ENCODE results near the gene RAB5A.
"Not testable (repeated sequence)": the region's sequence is repeated elsewhere in the genome, so short reads cannot be mapped to it uniquely, and the experiment has no call there.

Gene RAB5A, protein sequence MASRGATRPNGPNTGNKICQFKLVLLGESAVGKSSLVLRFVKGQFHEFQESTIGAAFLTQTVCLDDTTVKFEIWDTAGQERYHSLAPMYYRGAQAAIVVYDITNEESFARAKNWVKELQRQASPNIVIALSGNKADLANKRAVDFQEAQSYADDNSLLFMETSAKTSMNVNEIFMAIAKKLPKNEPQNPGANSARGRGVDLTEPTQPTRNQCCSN

DNA sequence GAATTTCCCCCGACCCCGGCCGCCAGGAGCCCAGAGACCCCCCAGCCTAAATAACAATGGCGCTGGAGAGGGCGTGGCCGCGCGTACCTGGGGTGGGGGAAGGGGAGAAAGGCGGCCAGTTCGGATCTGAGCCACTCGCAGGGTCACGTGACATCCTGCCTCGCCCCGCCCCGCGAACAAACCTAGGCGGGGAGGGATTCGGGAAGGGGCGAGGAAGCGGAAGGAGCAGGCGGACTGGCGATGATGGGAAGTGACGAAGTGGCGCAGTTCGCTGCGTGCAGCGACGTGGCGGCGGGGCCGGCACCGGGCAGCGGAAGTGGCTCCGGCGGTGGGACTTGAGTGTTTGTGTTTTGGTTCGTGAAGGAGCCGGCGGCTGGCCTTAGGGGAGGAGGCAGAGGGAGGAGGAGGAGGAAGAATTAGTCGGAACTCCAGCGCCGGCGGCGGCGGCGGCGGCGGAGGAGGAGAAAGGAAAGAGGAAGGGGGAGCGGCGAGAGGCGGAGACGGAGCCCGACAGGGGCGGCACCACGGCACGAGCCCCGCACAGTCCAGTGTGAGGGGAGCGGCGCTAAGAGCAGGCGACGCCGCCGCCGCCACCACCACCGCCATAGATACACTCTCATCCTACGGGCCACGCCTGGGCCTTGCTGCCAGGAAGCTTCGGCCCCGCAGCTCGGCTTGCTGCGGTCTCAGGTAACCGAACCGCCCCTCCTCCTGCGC is at the start of gene RAB5A:
Gene RAB5A, plus strand, starts transcription at position 266 of the 717 bp plus-strand sequence. CDS start 3,802 bp downstream, outside the sequence.
- DNase-seq (ENCODE audit: low read depth), result peak; percentile 97

DNA sequence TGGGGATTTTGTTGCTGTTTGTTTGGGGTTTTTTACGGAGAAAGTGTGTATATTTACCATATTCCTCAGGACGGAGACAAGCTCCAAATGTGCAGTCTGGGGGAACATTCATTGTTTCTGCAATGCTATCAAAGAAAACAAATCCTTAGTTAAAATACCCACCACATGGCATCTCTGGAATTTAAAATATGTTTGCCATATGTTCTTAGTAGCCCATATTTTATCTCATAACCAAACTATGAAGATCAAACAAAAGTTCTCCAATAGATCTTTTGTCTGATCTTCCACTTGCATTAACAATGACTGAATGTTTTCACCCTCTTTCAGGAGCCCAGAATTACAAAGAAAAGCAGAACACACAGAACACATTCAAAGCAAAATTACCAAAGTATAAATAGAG is 48.2 kb upstream of the RAB5A start:
- peak; percentile 30 for DNase-seq (ENCODE audit: low read depth)

DNA sequence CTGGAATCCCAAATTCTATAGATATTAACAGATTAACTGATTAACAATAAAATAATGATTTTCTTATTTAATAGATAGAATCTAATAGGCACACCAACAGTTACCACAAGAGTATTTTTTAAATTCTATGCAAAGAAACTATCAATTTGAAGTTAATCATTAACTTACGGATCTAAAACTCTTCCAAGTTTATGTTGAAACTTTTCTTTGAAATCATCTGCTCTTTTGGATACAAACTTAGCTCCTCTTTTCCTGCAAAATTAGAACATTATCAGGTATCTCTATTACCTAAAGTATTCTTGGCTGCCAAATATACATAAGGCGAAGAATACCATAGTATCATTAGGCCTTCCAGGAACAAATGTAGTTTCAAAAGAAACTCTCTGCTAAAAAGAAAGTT is 47.6 kb upstream of the RAB5A start:
- DNase-seq (ENCODE audit: low read depth), result no peak

DNA sequence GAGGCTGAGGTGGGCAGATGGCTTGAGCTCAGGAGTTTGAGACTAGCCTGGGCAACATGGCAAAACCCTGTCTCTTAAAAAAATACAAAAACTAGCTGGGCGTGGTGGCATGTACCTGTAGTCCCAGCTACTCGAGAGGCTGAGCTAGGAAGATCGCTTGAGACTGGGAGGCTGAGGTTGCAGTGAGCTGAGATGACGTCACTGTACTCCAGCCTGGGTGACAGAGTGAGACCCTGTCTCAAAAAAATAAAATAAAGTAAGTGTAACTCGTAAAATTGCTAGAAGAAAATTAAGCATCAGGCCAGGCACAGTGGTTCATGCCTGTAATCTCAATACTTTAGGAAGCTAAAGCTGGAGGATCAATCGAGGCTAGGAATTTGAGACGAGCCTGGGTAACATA is 47.1 kb upstream of the RAB5A start:
- not testable (repeated sequence) for DNase-seq (ENCODE audit: low read depth)

DNA sequence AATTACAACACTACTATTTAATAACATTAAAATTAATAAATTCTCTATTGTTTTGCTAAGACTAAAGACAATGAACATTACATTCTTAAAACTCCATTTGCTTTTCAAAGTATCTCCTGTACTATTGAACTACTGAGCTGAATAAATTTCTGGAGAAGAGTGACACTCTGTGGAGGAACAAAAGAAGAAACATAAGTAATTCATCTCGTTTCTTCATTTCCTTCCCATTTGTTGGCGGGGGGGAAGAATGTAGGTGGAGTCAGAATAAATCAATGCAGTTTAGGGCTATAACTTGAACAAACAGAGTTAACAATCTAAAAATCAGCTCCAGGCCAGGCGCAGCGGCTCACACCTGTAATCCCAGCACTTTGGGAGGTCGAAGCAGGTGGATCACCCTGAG is 45.6 kb upstream of the RAB5A start:
- peak; percentile 15 for DNase-seq (ENCODE audit: low read depth)

DNA sequence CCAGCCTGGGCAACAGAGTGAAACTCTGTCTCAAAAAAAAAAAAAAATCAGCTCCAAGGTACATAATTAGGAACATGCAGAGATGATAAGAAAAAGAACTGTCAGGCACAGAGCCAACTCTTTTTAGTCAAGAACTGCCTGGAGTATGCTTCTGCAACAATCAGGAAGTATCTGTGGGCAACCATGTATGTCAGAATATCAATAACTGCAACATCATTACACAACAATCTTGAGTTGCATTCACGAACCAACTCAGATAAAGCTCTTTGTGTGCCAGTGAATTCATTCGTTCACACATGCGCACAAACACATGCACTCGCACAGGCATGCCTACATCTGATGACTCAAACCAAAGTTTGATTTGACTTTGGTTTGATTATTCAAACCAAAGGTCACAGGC is 45.0 kb upstream of the RAB5A start:
- no peak for DNase-seq (ENCODE audit: low read depth)

DNA sequence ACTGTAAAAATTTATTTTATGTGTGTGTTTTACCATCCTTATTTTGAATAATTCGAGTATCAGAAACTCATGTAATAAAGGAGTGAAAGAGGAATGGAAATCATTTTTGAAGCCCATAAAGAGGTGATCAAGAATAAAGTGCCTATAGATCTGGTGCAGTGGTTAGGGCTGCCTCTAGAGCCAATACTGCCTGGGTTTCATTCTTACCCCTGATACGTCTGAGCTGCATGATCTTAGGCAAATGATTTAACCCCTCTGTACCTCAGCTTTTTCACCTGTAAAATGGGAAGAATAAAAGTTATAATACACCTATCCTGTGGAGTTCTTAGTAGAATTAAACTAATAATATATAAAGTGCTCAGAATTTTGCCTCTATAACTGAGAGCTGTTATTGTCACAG is 43.2 kb upstream of the RAB5A start:
- no peak for DNase-seq (ENCODE audit: low read depth)

DNA sequence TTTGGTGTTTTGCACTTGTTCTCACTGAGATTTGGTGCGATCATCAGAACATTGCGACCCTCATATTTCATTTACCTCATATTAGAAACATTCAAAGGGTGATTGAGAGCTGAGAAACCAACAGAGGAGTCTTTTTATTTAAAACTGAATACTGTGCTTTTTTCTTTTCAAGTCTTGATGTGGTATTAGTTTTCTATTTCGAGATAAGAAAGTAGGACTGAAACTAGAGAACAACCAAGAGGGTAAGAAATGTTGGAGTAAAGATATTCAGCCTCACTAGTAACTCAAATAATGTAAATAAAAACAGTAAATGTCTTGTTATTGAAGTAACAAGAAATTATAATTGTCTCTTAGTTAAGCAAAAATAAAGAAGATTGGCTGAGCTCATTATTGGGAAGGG is 39.4 kb upstream of the RAB5A start:
- no peak for DNase-seq (ENCODE audit: low read depth)

DNA sequence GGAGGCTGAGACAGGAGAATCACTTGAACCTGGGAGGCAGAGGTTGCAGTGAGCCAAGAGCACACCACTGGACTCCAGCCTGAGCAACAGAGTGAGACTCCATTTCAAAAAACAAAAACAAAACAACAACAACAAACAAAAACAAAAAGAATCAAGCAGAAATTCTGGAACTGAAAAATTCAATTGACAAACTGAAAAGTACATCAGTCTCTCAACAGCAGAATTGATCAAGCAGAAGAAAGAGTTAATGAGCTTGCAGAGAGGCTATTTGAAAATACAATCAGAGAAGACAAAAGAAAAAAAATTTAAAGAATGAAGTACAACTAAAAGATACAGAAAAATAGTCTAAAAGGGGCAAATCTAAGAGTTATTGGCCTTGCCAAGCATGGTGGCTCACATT is 35.4 kb upstream of the RAB5A start:
- no peak for DNase-seq (ENCODE audit: low read depth)

DNA sequence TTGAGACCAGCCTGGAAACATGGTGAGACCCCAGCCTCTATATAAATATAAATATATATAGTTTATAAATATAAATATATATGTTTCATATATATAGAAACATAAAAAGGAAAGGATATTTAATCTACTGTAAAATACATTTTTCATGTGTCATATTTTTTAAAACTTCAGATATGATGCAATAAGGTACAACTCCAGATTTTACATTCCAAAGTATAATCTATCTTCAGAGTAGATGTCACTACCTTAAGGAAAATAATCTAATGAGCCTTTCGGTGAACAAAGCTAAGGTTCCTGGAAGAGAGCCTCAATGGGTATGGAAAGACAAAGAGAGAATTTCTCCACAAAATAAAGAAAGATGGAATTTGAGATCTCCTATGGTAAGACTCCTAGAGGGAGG is 29.7 kb upstream of the RAB5A start:
- DNase-seq (ENCODE audit: low read depth), result no peak

DNA sequence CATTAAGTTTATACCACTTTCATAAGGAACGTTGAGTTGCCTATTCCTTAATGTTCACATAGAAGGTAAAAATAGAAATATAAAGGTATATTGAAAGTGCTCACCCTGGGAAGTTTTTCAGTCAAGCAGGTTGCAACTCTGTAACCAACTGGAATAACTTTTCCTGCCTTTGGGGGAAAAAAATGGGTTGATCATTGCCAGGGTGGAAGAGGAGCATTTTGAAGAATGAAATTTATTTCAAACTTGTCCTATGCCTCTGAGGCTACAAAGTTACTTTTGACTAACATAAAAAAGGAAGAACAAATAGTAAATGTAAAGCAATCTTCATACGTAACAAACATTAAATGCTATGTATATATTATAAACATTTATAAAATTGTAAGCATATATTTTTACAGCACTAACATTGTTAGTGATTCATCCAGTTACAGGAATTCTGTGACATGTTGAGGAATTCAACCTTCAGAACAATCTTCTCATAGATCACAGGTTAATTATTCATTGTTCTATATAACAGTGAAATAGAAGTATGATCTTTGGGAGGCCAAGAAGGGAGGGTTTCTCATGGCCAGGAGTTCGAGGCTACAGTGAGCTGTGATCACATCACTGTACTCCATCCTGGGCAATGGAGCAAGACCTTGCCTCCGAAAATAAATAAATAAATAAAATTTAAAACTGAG is 26.4 kb upstream of the RAB5A start:
- no peak for DNase-seq (ENCODE audit: low read depth)

DNA sequence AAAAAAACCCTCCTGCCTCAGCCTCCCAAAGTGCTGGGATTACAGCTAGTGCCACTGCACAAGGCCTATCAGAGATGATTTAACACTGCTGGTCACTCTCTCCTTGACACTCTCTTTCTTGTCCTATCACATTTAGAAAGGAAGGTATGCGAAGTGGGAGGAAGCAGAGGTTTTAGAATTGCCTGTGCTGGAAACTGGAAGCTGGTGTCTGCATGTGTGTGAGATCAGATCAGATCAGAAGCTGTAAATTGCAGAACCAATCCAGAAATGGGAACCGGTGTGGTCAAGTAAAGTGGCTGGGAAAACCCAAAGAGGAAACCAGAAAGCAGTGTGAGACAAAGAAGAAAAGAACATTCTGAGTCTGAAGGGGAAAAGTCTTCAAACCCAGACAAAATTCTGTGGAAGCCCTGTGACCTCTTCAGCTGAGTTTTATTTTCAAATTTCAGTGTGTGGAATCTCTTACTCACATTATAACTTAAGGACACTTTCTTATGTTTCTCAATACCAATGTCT is 15.7 kb upstream of the RAB5A start:
- DNase-seq (ENCODE audit: low read depth), result no peak

DNA sequence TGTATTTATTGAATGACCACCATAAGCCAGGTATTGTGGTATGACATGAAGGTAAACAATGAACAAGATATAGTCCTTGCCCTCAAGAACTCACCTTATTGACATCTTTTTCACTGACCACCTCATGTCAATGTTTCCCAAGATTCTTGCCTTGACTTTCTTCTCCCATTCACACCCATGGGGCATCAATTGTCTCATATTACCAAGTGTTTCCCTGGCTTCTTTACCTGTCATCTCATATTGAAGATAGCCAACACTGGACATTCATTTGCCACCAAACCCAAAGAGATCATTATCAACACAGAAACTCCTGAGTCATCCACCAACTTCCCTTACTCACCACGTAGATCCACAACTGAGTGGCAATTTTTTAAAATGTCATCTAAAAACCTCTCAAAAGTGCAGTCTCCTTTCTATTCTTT is 15.1 kb upstream of the RAB5A start:
- peak; percentile 57 for DNase-seq (ENCODE audit: low read depth)

DNA sequence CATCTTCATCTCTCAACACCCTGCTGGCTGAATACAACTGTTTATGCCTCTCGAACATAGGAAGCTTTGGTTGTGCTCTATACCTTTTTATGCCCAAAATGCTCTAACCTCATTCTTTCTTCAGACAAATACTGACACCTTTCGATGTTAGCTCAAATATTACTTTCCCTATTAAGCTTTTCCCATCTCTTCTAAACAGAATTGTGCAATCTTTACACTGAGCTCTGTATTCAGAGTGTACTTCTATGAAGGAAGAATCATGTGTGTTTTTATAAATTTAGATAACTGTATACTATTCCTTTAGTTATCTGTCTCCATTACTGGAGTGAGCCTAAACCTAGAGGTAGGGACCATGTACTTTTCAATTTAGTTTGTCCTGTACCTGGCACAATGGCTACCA is 14.5 kb upstream of the RAB5A start:
- DNase-seq (ENCODE audit: low read depth), result no peak

DNA sequence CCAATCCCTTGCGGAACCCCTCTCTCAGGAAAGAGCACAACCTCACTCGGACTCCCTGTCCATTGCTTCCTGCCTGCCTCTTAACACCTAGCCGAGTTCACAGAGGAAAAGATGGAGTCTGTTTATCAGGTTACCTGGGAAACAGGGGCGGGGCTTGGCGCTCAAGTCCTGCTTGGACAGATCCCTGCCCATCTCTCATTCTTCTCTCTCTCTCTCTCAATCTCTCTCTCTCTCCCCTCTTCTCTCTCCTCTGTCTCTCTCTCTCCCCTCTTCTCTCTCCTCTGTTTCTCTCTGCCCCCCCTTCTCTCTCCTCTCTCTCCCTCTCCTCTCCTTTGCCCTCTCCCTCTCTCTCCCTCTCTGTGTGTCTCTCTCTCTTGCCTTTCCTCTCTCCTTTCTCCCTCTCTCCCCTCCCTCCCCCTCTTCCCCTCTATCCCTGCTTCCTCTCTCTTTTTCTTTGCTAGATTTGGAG is 12.8 kb upstream of the RAB5A start, which contains the start of gene EFHB:
Gene EFHB, minus strand, starts transcription at position 120 of the 469 bp plus-strand sequence. CDS start 199 bp downstream, outside the sequence.
- DNase-seq (ENCODE audit: low read depth), result peak; percentile 32

DNA sequence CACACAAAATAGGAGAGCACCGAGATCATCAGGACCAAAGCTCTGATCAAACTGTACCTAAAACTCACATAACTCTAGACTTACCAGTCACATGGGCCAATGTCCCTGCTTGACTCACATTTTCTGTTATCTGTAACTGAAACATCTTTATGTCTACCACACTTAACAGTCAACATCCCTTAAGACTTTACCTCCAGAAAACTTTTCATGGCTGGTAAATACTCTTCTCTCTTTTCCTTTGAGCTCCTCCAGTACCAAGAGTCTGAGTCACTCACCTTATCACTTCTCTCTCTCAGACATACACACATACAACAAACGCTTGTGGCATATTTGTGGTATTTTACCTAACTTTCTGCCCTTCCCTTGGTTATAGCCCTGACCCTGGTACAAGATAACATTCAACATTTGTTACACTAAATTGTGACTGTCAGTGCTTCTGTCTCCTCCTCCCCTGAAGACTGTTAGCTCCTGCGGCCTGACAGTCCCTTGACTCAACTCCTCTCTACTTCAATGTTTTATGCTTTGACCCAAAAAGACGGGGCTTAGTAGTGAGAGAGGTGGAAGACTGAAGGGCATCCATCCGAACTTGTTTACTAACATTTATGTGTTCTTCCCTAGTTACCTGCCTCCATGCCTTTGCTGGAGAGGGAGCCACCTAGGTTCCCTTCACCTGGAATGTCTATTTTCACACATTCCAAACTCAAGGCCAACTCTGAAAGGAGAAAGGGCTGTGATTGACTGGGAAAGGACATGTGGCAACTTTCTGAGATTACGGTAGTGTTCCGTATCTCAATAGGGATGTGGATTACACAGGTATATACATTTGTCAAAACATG is 9.2 kb upstream of the RAB5A start:
- DNase-seq (ENCODE audit: low read depth), result peak; percentile 6

DNA sequence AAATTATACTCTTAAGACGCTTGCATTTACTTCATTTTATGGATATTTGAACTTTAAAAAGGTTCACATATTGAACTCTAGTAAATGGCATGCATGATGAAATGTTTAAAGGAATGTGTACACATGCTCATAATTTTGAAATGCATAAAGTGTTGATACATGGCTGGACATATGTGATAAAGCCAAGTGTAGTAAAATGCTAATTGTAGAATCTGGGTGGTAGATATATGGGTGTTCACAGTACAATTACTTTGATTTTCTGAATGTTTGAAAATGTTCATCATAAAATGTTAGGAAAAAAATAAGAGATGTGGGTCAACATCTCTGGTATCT is 8.6 kb upstream of the RAB5A start:
- no peak for DNase-seq (ENCODE audit: low read depth)

DNA sequence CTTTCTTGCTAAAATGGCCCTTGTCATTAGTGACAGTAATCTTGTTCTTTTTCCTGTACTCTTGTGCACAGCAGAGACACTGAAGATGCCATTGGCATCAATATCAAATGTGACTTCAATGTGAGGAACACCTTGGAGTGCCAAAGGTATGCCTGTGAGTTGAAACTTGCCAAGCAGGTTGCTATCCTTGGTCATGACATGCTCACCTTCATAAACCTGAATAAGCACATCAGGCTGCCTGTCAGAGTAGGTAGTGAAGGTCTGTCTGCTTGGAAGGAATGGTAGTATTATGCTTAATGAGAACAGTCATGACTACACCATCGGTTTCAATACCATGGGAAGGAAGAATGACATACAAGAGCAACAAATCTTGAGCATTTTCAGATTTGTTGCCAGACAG is 6.3 kb upstream of the RAB5A start:
- no peak for DNase-seq (ENCODE audit: low read depth)

DNA sequence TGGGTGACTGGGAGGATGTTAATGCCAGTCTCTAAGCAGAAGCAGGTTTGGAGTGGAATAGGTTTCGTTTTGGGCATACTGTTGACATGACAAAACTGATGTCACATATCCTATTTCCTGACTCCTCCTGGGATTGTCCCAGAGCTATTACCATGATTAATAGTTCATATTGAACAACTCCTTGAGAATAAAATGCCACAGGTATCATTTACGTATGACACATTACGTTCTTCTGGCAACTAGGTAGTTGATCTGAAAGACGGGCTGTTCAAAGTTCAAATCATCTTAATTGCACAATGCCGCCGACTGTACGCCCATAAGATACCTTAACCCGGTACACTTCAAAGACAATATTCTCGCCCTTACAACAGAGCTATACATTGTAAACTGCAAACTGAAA is 1.4 kb upstream of the RAB5A start:
- DNase-seq (ENCODE audit: low read depth), result no peak

DNA sequence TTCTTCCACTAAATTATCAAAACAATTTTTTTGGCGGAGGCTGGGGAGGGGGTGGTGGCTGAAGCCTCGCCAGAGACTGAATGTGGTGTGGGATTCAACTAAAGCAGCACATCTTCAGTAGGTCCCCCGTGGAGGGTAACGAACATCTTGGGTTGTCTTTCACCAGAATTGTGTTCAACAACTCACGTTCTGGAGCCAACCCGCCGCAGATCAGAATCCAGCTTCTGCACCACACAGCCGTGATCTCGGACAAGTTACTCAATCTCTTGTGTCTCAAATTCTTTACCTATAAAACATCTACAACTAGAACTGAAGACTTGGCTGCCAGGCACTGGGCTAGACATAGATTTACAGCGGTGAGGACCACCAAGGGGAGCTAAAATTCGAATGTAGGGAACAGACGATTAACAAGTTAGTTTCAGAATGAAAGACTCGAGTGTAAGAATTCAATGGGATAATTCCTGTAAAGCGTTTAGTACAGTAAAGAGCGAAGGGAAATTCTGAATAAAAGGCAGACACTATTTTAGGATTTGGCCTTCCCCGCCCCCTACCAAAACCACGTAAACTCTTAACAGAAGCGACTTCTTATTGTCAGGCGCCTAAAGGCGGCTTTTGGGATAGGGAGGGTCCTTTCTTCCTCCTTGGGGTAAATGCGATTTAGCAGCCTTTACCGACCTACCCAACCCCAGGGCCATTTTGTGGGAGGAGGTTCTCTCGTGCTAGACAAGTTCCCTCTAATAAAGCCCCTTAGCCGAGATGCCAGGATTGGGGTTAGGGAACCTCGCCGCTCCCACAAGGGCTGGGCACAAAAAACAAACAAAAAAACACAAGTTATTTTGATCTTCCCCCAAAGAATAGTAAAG is 697 bp upstream of the RAB5A start:
- peak; percentile 10 for DNase-seq (ENCODE audit: low read depth)

Measured in ELR (cell line).